Tibial nerve (tissue), 4 donors: Measurements from ENCODE around the gene GNS.

ENCODE experiments used
- EP300 ChIP-seq, 2 donors: sonication (generic); formaldehyde crosslinking; IDR thresholded peaks; one replicate each; pipeline ENCODE4 v1.6.1; 2017; ENCODE audit warnings: antibody characterized with exemption in 2 of 2, mild to moderate bottlenecking in 1 of 2
- POLR2A ChIP-seq, 2 donors: fragments of 450-650 bp; IDR thresholded peaks; one replicate each; pipeline ENCODE4 v1.6.1; 2017; ENCODE audit warnings: antibody characterized with exemption in 2 of 2, mild to moderate bottlenecking in 2 of 2, moderate library complexity in 2 of 2
- TF ChIP-seq, protein P1 (sequence below), 5 experiments: fragments of 200-600 bp in 3 of 5; fragments of 450-650 bp in 2 of 5; sonication (generic) in 3 of 5; IDR thresholded peaks; one replicate each; pipeline ENCODE4 v1.5.1; 2016 to 2019; ENCODE audit warnings: antibody characterized with exemption in 5 of 5, mild to moderate bottlenecking in 3 of 5, moderate library complexity in 2 of 5

DNA sequence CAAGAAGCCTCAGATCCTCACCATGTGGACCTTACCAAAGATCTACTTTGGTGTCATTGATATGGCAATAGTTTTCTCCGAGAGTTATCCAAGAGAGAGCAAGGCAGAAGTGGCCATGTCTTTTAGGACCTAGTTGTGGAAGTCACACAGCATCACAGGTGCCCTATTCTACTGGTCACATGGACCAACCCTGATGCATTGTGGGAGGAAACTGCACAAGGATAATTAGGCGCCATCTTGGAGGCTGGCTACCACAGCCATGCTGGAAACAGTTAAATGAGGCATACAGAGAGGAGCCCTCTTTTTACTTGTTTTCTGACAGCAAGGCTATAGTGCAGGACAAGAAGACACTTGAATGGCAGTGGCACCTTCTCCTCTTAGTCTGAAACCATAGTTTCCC, 49.8 kb downstream of the GNS start:
- no peak for TF ChIP-seq POLR2A (IDR thresholded peaks at IDR 0.05)
- TF ChIP-seq, protein P1, sequence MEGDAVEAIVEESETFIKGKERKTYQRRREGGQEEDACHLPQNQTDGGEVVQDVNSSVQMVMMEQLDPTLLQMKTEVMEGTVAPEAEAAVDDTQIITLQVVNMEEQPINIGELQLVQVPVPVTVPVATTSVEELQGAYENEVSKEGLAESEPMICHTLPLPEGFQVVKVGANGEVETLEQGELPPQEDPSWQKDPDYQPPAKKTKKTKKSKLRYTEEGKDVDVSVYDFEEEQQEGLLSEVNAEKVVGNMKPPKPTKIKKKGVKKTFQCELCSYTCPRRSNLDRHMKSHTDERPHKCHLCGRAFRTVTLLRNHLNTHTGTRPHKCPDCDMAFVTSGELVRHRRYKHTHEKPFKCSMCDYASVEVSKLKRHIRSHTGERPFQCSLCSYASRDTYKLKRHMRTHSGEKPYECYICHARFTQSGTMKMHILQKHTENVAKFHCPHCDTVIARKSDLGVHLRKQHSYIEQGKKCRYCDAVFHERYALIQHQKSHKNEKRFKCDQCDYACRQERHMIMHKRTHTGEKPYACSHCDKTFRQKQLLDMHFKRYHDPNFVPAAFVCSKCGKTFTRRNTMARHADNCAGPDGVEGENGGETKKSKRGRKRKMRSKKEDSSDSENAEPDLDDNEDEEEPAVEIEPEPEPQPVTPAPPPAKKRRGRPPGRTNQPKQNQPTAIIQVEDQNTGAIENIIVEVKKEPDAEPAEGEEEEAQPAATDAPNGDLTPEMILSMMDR (IDR thresholded peaks at IDR 0.05), result no peak
- TF ChIP-seq EP300 (IDR thresholded peaks at IDR 0.05), result no peak
